Measurements from ENCODE around the gene OR6N1. TPM values are rescaled to one million over a fixed set of nuclear protein-coding genes. Genes with fewer than 3 reads are reported as not detected.
A peak's percentile ranks its signal among the peaks of the same experiment; 100 is the strongest.

Gene OR6N1
- total and polyA plus RNA-seq, 8 donors = 0.26 TPM; not detected in 7

- no peak overlapping the region for H3K4me3 ChIP-seq
- H3K9me3 ChIP-seq = no peaks in the 10 kb centered on the region
- intact Hi-C loops (cut with DNase I) = no loop called here
- peak overlapping the region in 1 of 2 donors; percentile 85 for H3K27ac ChIP-seq
- H3K27me3 ChIP-seq = no peaks in the 10 kb centered on the region
- ATAC-seq = no peak
- H3K36me3 ChIP-seq = no peaks in the 10 kb centered on the region
- H3K4me1 ChIP-seq = peaks cover 0 to 35% of the 10 kb centered on the region in 2 donors
- no peak for DNase-seq
- TF ChIP-seq CTCF (IDR thresholded peaks at IDR 0.05) = no peak
Observed at GRCh38 chr1:158800526-158800925, 28.5 kb upstream of the OR6N1 start.

GRCh38 chr1:158799689-158800088, 27.7 kb upstream of the OR6N1 start:
- Histone ChIP-seq H3K4me3 (no peak overlapping the region), H3K9me3 (no peaks in the 10 kb centered on the region), H3K27me3 (no peaks in the 10 kb centered on the region), H3K27ac (peak overlapping the region in 1 of 2 donors; percentile 85), H3K4me1 (peaks cover 0 to 35% of the 10 kb centered on the region in 2 donors), H3K36me3 (no peaks in the 10 kb centered on the region)
- DNase-seq (no peak), ATAC-seq (no peak)
- TF ChIP-seq CTCF (IDR thresholded peaks at IDR 0.05) = no peak
- intact Hi-C loops (cut with DNase I) = no loop called here

GRCh38 chr1:158798531-158798930, 26.5 kb upstream of the OR6N1 start:
- no peak for ATAC-seq
- Histone ChIP-seq H3K4me3 (no peak overlapping the region), H3K4me1 (peaks cover 0 to 35% of the 10 kb centered on the region in 2 donors), H3K9me3 (no peaks in the 10 kb centered on the region), H3K36me3 (no peaks in the 10 kb centered on the region), H3K27me3 (no peaks in the 10 kb centered on the region), H3K27ac (no peak overlapping the region)
- DNase-seq = no peak
- intact Hi-C loops (cut with DNase I) = no loop called here
- TF ChIP-seq CTCF (IDR thresholded peaks at IDR 0.05) = no peak

GRCh38 chr1:158794247-158794646, 22.3 kb upstream of the OR6N1 start:
- Histone ChIP-seq H3K4me1 (peaks cover 0 to 7% of the 10 kb centered on the region in 2 donors), H3K4me3 (no peak overlapping the region), H3K9me3 (no peaks in the 10 kb centered on the region), H3K27ac (no peak overlapping the region), H3K27me3 (no peaks in the 10 kb centered on the region), H3K36me3 (no peaks in the 10 kb centered on the region)
- TF ChIP-seq CTCF (IDR thresholded peaks at IDR 0.05) = no peak
- DNase-seq = no peak
- intact Hi-C loops (cut with DNase I) = no loop called here
- no peak for ATAC-seq

GRCh38 chr1:158793604-158794003, 21.6 kb upstream of the OR6N1 start:
- no peak for DNase-seq
- Histone ChIP-seq H3K27ac (no peak overlapping the region), H3K36me3 (no peaks in the 10 kb centered on the region), H3K27me3 (no peaks in the 10 kb centered on the region), H3K4me1 (peaks cover 0 to under 1% of the 10 kb centered on the region in 2 donors), H3K4me3 (no peak overlapping the region), H3K9me3 (no peaks in the 10 kb centered on the region)
- peak; percentile 26 for ATAC-seq
- intact Hi-C loops (cut with DNase I) = no loop called here
- peak; percentile 15 to 24 for TF ChIP-seq CTCF (IDR thresholded peaks at IDR 0.05)
